Loucy (cell line): Measurements from ENCODE around the gene DNAH17.

Experiments
- EZH2phosphoT487 ChIP-seq: fragments of 200-600 bp; IDR thresholded peaks from 2 replicates; pipeline ENCODE4 v1.6.1; 2018; ENCODE audit warnings: antibody characterized with exemption, mild to moderate bottlenecking, moderate library complexity, borderline replicate concordance
- TF ChIP-seq, protein P1 (sequence below): fragments of 200-600 bp; sonication (generic); conservative IDR thresholded peaks from 2 replicates; pipeline ENCODE4 v1.5.1; 2014; ENCODE audit warnings: mild to moderate bottlenecking, antibody characterized with exemption, low read length

GRCh38 chr17:78434455-78435329, 142.5 kb downstream of the DNAH17 start:
- TF ChIP-seq, protein P1, sequence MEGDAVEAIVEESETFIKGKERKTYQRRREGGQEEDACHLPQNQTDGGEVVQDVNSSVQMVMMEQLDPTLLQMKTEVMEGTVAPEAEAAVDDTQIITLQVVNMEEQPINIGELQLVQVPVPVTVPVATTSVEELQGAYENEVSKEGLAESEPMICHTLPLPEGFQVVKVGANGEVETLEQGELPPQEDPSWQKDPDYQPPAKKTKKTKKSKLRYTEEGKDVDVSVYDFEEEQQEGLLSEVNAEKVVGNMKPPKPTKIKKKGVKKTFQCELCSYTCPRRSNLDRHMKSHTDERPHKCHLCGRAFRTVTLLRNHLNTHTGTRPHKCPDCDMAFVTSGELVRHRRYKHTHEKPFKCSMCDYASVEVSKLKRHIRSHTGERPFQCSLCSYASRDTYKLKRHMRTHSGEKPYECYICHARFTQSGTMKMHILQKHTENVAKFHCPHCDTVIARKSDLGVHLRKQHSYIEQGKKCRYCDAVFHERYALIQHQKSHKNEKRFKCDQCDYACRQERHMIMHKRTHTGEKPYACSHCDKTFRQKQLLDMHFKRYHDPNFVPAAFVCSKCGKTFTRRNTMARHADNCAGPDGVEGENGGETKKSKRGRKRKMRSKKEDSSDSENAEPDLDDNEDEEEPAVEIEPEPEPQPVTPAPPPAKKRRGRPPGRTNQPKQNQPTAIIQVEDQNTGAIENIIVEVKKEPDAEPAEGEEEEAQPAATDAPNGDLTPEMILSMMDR = no peak
- no peak for TF ChIP-seq EZH2phosphoT487
